ENCODE data around the gene QSOX1.

The QSOX1 gene

DNA sequence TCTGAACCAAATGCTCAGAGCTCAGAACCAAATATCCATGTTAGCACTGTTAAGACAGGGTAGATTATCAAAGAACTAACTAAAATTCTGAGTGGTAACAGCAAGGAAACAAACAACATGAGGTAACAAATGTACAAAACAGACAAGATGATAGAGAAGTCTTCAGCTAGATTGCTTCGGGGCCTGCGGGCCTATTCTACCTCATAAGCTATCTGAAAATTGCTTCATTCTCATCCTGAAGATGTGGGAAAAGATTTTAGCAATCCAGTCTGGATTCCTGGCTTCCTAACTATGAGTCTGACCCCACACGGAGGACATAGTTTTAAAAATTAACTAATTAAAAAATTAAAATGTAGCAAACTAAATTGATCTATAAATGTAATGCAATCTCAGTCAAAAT lies 9.2 kb upstream of the QSOX1 start:
- DNase-seq (ENCODE audit: low read depth in 2 of 2) = no peak

DNA sequence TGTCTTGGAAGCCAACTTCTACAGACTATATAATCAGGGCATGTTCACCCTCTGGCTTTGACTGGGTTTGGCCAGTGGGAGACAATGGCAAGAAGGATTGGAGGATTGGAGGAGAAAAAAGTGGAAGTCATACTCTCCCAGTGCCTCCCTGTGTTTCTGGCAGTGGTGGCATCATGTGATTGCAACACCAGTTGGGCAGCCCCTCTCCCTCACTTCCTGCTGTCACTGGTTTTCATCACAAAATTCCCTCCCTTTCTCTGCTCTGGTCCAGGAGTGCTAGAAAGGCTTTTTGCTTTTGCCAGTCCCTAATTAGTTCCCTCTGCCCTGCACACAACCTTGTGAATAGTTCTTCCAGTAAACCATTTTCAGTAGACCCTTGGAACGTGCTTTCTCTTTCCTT lies 3.7 kb upstream of the QSOX1 start:
- DNase-seq (ENCODE audit: low read depth in 2 of 2) = no peak

DNA sequence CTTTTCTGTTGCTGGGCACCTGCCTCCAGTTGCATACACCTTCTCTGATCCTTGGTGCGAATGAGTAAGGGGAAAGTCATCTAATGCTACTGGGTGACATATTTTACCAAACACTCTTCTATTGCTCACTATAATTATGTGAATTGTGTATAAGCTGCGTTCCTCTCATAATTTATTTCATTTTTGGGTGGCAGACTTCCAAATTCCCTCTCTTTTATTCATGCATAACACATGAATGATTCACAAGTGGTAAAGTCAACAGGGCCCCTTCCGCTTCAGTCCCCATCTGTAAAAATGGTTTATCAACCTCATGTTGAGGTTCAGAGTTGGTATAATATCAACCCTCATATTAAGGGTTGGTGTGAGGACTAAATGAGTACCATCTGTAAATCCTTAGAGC lies 3.2 kb upstream of the QSOX1 start:
- DNase-seq (ENCODE audit: low read depth in 2 of 2) = no peak

DNA sequence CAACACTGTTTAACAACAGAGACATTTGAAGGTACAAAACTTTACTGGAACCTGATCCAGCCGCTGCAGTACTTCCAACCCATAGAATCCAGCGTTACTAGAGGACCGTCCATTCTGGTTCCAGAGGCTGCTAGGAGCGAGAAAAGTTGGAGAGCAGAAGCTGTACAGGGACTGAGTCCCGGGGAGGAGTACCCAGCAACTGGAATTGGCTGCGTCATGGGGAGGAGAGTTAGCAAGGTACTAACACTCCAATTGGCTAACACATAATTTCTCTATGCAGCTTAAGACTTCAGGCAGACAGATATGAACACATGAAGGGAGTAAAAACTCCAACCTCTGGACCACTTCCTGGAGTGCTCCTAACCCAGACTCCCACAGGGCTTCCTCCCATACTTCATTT lies 2.1 kb upstream of the QSOX1 start:
- DNase-seq (ENCODE audit: low read depth in 2 of 2) = no peak

DNA sequence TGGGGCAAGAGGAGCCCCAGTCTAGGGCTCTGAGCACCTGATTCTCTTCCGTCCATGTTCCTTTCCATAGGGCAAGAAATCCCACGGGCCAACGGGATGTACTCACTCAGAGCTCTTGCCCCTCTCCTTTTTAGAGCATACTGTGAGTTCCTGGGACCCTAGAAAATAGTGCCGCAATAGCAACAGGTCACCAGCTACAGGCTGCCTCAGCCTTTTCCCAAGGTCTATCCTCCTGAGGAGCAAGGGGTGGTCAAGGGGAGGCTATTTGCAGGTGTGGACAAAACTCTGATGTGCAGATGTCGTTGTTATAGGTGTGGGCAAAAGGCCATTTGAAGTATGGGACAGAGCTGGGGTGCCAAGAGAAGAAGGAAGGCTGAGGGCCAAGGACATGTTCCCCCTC lies 1.6 kb upstream of the QSOX1 start:
- no peak for DNase-seq (ENCODE audit: low read depth in 2 of 2)

DNA sequence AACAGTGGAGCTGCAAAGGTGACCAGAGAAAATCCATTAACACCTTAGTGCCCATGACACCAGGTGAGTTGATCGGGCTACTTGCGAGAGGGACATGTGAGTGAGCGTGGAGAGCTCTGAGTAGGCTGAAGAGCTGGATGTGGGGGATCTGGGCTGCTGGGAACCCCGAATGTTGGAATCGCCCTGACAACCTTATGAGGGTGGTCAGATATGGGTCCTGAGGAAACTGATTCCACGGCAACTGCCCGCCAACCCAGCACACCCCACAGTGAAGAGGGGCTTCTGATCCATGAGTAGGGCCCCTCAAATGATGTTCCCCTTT lies 705 bp upstream of the QSOX1 start:
- no peak for DNase-seq (ENCODE audit: low read depth in 2 of 2)

DNA sequence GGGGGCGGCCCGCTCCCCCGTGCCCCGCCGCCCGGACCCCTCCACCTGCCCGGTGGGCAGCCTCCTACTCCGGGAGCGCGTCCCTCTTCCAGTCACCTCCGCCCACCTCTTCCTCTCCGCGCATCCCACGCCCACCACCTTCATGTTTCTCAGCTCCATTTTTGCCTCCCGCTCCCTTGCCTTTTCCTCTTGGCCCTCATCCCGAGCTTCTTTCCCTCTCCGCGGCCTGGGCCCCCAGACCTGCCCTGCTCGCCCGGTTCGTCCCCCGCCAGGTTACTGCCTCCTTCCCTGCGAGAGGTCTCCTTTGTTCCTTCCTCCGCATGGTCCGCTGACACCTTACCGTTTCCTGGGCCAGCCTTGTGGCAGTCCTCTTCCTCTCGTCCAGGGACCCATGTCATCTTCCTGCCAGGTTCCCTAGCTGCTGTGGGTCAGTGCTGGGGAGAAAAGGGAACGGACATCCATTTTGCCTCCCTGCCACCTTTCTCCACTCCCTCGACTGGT lies 563 bp downstream of the QSOX1 start:
- DNase-seq (ENCODE audit: low read depth in 2 of 2) = no peak

DNA sequence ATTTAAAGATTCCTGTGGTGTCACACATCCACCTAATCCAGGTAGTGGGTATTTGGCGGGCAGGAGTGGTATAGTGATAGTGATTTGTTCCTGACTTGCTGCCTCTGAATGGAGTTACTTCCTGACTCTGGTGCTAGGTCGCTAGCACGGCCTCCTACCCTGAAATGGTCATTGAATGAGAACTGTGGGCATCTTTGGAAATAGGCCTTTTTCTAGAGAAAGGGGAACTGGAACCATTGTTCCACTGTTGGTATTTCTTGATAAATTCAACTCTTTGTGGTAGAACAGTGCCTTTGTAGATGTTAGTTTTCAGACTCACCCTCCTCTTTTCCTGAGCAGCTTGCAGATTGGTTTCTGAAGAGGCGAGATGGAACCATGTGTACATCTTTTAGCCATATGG lies 1.5 kb downstream of the QSOX1 start:
- DNase-seq (ENCODE audit: low read depth in 2 of 2) = no peak

DNA sequence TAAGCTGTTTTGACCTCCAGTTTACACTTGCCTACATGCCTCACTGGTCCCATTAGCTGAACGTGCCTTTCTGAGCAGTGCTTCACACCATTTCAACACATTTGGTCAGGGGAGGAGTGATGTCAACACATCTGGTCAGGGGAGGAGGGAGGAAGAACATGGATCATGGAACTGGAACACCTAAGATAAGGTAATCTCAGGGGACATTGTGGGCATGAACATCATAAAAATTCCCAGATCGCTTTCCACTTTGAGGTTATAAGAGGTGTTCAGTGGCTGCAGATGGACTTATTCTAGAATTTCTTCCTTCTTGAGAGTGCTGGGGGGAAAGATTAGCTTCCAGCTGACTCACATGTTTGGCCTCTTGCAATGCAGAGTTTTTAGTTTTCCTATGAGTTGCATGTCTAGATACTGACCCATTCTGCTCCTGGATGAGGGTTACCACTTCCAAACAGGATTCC lies 2.0 kb downstream of the QSOX1 start:
- no peak for DNase-seq (ENCODE audit: low read depth in 2 of 2)

DNA sequence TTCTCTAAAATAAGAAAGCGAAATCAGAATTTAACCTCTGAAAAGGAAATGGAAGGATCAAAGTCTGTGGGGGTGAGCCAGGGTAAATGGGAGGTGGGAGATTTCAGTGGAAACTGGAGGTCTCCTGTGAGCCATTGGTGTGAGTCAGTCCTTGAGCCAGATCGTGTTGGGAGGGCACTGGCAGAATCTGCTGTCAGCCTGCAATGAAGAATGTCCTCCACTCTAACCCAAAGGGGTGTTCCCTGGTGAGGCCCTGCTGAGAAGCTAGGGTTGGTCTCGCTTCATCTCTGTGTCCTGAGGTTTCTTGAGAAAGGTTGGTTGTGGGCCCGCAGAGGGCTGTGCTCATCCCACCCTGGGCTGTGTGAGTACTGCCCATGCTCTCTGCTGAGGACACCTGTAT lies 2.4 kb downstream of the QSOX1 start:
- no peak for DNase-seq (ENCODE audit: low read depth in 2 of 2)

DNA sequence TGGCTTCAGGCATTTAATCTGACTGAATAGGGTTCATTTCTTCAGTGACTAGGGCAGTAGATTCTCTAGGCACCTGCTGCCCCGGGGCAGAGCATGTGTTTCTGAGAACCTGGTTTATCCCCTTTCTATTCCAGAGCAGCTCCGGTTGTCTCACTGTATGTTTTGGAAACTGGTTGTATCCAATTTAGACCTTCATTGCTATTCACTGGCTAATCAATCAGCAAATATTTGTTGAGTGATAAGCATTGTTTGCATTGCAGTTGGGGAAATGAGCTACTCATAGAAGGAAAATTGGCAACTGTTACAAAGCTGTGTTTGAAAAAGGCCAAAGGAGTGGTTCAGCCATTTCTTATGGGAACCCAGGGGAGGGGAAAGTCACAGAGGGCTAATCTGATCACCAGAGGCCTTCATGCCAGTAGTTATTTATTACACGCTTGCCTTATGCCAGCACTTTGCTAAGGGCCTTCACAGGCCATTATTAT lies 2.9 kb downstream of the QSOX1 start:
- no peak for DNase-seq (ENCODE audit: low read depth in 2 of 2)

DNA sequence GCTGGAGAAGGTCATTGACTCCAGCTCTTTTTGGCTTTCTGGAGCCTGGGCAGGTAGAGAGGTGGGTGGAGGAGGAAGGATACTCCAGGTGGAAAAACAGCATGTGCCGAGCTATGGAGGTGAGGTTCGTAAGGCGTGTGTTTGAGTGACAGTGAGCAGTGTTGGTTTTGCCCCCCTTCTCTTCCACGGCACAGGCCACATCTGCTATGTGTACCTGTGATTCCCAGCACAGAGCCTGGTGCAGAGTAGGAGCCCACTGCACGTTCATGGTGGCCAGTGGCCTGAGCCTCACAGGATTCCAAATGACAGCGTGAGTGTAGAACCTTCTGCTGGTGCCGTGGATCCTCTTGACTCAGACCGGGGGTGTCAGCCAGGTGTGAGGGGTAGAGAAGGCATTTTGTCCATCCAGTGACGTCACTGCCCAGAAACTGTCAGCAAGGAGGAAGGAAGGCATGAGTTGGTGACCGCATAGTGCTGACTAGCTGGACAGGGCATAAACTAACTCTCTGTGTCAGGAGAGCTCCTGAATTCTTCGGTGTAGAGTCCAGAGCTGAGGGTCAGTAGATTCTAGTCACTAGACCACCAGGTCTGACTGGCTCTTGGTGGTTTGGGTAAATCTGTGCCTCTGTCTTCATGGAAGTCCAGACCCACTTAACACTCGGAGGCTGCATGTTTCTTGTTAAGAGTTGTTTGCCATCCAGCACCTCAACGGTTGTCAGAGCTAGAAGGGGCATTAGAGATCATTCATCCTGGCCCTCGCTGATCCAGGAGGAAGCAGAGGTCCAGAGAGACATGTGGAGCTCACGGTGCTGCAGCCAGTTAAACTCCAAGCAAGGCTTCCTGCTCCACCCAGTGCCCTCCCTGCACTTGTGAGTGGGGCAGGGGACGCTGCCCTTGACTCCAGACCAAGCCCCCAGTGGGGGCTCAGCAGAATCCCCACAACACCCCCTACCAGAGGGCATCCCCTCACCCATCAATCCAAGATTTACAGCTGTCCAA lies 3.8 kb downstream of the QSOX1 start:
- no peak for DNase-seq (ENCODE audit: low read depth in 2 of 2)

DNA sequence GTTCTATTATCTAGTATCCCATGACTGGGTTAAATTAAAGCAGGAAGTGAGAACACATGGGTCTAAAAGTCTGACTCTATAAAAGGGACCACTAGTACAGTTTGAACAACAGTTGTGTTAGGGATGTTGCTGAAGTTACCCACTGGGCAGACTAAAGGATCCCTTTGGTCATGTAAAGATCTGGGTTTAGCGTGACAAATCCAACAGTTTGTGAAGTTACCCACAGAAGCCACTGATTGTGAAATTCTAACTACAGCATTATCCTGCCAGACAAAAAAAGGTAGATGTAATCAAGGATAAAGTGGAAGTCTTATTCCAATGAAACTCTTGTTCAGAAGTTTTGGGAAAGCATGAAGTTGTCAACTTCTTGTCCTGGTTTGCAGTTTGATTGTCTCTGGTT lies 5.7 kb downstream of the QSOX1 start:
- no peak for DNase-seq (ENCODE audit: low read depth in 2 of 2)

DNA sequence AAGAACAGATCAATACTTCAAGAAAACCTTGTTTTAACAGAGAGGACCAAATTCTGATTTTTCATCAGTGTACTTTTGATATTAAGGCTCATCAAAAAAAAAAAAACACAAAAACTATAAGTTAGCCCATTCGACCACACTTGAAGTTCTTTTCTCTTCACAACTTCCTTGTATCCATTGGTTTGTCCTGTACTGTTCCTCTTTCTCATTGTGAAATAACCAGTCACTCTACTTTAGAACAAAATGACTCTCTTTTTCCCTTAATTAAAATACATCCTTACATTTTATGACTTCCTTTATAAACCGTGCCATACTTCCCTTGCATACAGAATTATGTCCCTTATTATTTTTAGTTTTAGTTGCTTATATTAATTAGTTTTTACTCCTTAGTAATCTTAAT lies 8.4 kb downstream of the QSOX1 start:
- no peak for DNase-seq (ENCODE audit: low read depth in 2 of 2)

DNA sequence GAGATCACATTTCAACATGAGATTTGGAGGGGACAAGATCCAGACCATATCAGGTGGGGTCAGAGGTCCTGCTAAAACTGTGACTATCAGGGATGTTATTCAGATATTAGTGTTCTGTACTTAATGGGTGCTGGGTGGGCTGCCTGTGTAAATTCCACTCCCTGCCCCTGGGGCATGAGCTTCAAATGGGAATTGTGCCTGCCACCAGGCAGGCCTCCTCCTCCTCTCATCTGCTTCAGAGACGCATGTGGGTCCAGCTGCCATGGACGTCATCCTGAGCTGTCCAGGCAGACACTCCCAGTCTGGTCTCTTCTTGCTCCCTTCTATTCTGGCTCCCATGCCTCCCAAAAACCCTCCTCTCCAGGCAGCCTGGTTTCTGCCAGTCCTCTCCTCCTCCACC lies 10.4 kb downstream of the QSOX1 start:
- no peak for DNase-seq (ENCODE audit: low read depth in 2 of 2)

DNA sequence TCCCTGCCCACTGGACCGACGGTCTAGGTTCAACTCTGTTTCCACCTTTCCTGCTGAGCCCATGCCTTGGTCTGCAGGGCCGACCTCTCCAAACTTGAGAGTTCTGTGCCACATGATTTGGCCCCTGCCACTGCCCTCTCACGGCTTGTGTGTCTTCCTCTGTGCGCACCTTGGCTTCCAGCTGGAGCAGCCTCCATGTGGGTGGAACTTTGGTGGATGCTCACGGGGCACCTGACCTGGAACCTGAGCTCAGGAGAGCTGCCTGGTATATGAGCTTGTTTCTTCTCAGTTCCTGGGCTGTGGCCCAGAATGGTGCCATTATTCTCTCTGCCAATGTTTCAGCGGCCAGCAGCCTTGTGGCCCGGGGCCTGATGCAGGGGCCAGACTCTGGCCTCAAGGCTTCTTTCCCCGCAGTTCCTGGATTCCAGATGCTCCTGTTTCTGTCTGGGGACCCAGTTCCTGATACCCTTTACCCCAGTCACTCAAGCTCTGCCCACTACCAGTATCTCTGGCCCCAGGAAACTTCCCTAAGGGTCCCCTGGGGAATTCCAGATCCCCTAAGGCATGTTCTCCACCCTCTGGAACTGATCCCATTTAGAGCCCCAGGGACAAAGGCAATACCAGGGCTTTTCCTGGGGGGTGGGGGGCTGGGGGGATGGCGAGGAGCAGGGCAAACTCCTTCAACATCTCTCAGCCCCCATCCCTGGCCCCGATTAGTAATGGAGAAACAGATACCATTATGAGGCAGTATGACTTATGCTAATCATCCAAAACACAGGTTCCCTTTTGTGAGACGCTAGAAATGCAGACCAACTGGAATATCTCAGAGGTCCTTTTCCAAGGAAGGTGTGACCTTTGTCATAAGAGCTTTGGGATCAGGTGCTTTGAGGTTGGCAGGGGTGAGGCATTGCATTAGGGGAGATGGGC lies 11.1 kb downstream of the QSOX1 start:
- no peak for DNase-seq (ENCODE audit: low read depth in 2 of 2)

DNA sequence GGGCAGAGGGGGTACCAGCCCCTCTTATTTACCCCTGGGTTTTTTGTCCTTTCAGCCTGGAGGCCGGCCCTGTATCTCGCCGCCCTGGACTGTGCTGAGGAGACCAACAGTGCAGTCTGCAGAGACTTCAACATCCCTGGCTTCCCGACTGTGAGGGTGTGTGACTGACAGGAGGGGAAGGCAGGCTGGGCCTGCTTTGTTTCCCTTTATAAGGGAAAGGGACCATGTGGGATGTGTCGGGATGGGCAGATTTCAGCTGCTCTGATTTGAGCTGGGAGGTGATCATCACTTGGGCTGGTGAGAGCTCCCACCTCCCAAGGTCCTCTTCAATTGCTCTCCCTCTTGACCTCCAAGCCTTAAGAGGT lies 11.7 kb downstream of the QSOX1 start:
- no peak for DNase-seq (ENCODE audit: low read depth in 2 of 2)

DNA sequence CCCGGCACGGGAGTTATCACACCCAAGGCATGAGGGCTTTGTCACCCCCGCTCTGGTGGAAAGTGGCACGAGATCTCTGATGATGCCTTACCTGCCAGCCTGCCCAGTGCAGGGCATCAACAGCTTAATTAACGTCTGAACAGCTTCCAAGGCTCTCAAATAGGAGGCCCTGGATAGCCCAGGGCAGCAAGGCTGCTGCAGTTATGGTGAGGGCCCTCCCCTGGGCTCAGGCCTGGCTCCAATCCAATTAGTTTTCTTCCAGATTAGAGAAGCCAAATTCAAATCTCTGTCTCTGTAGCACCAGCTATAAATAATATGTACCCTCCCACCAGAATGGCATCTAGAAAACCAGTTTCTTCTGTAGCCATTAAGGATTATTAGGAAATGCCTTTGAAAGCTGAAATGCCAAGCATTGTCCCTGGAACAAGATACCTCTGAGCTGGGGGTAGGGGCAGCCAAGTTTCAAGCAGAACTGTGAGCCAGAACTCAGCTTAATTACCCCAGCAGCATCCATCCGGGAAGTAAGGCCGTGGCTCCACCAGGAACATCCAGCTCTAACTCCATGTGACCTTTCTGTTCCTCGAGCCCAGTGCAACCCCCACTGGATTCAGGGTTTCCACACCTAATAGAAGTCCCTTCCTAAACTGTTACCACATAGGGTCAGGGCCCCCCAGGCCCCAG lies 12.5 kb downstream of the QSOX1 start:
- no peak for DNase-seq (ENCODE audit: low read depth in 2 of 2)

DNA sequence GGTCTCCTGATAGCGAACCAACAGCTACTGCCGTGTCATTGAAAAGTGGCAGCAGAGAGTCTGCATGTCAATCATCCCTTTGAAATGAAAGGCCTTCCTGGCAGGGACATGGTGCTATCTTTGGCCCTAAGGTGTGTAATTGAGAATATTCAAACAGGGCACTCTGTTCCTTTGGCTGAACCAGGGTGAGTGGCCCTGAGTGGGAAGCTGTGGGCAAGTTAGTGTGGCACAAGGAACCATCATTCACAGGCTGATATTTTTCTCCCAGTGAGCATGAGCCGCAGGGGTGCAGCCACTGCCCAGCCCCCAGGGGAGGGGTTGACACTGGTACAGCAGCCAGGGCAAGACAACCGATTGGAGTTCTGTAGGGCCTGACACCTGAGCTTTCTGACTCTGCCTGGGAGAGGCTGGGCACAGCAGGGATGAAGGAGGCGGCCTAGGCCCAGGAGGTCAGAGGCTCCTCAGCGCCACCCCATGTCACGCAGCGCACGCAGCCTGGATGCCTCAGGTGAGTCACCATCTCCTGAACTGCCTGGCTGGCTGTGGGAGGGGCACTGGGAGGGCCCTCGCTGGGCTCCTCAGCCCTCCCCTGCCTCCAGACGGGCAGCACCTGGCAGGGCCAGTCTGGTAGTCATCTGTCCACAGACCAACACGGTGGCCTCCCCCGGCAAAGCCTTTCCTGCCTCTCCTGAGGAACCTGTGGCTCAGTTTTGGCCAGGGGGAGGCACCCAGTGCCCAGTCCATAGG lies 13.2 kb downstream of the QSOX1 start:
- DNase-seq (ENCODE audit: low read depth in 2 of 2) = no peak

DNA sequence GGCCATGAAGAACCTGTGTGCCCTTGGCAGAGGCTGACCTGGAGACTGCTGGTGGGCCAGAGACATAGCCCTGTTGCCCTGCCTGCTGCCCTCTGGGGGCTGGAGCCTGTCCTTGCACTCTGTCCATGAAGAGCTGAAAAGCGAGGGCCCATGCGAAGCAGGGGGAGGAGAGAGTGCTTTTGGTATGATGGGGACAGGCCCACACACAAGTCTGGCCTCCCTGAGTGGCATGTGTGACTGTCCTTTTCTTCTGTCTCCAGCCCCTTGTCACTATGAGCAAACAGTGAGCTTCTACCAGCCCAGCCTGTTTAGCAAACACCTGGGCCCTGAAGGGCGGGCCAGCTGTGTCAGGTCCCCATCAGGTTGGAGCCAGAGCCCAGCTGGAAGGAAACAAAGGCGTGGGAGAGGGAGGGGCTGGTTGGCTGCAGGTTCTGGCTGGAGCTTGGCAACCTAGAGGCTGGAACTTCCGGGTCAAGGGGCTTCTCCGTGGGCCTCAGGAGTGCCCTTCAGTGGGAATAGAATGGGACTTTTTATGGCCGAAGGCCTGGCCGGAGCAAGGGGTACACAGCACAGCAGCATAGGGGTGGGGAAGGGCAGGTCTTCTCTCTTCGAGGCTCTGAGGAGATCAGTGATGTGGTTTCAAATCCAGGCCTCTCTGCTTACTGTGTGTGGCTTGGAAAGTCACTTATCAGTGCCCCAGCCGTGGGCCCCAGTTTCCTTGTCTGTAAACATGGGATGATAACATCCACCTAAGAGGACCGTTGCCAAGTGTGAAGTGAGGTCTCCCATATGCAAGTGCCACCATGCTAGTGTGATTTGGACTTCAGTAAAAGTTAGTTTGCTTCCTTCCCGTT lies 14.3 kb downstream of the QSOX1 start:
- DNase-seq (ENCODE audit: low read depth in 2 of 2) = no peak

Data from stimulated activated CD8-positive, alpha-beta memory T cell treated with anti-CD3 and anti-CD28 coated beads, Interleukin-2, amount 100 ng/mL, for 1 hour (primary cell).